HFF-Myc (cell line): Measurements from ENCODE around the gene CD101.

Experiments
- DNase-seq: peaks from one replicate; pipeline ENCODE4 v3.0.0-alpha.2; 2011; ENCODE audit warnings: low read depth; ENCODE audit errors: extremely low read depth
- H3K4me3 ChIP-seq: replicated peaks from 2 replicates; pipeline ENCODE4 v1.5.1; 2011; ENCODE audit warnings: low read depth, mild to moderate bottlenecking, control low read depth, low read length
- CTCF ChIP-seq: IDR thresholded peaks from 2 replicates; pipeline ENCODE4 v1.5.1; 2012; ENCODE audit warnings: mild to moderate bottlenecking, low read depth, low read length, control low read depth; ENCODE audit errors: missing control alignments

Gene CD101

GRCh38 chr1:117022114-117022513, 20.6 kb downstream of the CD101 start:
- no peak overlapping the region for H3K4me3 ChIP-seq
- no peak for DNase-seq
- TF ChIP-seq CTCF, result no peak

- H3K4me3 ChIP-seq, result no peak overlapping the region
- TF ChIP-seq CTCF, result no peak
- DNase-seq, result no peak
Measured at GRCh38 chr1:117025568-117025967, 24.0 kb downstream of the CD101 start.

GRCh38 chr1:117026361-117026760, 24.8 kb downstream of the CD101 start:
- no peak for TF ChIP-seq CTCF
- DNase-seq, result no peak
- H3K4me3 ChIP-seq, result no peak overlapping the region

GRCh38 chr1:117029685-117030084, 28.1 kb downstream of the CD101 start:
- TF ChIP-seq CTCF, result no peak

GRCh38 chr1:117030271-117030877, 28.8 kb downstream of the CD101 start:
- DNase-seq, result no peak
- H3K4me3 ChIP-seq, result no peak overlapping the region
- no peak for TF ChIP-seq CTCF

More at GRCh38 chr1:117029685-117030084, 28.1 kb downstream of the CD101 start:
- H3K4me3 ChIP-seq, result no peak overlapping the region
- DNase-seq, result no peak

GRCh38 chr1:117032266-117032665, 30.7 kb downstream of the CD101 start:
- no peak for DNase-seq
- no peak for TF ChIP-seq CTCF
- no peak overlapping the region for H3K4me3 ChIP-seq
